HFF-Myc (cell line): ENCODE measurements around the gene KCNQ1.

ENCODE experiments used
- DNase-seq: peaks from one replicate; pipeline ENCODE4 v3.0.0-alpha.2; 2011; ENCODE audit warnings: low read depth; ENCODE audit errors: extremely low read depth
- H3K4me3 ChIP-seq: replicated peaks from 2 replicates; pipeline ENCODE4 v1.5.1; 2011; ENCODE audit warnings: low read depth, mild to moderate bottlenecking, control low read depth, low read length
- CTCF ChIP-seq: IDR thresholded peaks from 2 replicates; pipeline ENCODE4 v1.5.1; 2012; ENCODE audit warnings: mild to moderate bottlenecking, low read depth, low read length, control low read depth; ENCODE audit errors: missing control alignments

KCNQ1 gene

GRCh38 chr11:2725368-2726300 lies 280.8 kb downstream of the KCNQ1 start:
- H3K4me3 ChIP-seq = no peak overlapping the region
- TF ChIP-seq CTCF = no peak
- no peak for DNase-seq

DNA sequence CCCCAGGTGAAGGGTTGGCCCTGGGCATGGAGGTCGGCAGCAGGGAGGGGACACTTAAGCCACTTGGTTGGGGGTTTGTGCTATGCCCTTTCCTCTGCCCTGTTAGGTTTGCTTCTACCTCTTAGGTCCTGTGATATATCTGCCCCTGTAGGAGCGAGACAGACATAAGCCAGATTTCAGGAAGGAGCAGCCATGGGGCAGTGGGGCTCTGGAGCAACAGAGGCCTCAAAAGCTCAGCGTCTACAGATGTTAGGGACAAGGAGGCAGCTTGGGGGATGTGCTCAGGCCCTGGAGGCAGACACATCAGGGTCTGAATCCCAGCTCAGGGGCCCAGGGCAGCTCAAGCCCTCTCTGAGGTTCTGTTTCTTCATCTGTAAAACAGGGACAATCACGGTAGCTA lies 282.2 kb downstream of the KCNQ1 start:
- no peak for TF ChIP-seq CTCF
- no peak overlapping the region for H3K4me3 ChIP-seq
- no peak for DNase-seq

GRCh38 chr11:2728128-2728662 lies 283.4 kb downstream of the KCNQ1 start:
- DNase-seq = no peak
- TF ChIP-seq CTCF = no peak
- H3K4me3 ChIP-seq = no peak overlapping the region

- DNase-seq = no peak
- TF ChIP-seq CTCF = no peak
- H3K4me3 ChIP-seq = no peak overlapping the region
Observed at GRCh38 chr11:2728663-2729332, 284.0 kb downstream of the KCNQ1 start.

DNA sequence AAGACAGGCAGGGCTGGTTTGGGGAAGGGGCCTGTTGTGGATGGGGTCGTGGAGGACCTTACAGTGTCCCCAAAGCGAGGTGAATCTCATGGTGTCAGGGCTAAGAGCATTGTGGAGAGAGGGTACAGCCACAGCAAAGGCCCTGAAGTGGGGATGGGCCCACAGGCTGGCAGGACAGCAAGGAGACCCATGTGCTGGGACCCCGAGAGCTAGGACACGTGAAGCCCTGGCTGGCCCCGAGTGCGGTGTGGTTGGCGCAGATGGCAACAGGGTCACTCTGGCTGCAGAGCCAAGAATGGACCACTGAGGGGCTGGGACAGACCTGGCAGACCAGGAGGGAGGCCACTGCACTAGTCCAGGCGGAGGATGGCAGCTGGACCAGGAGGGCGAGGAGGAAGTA lies 285.0 kb downstream of the KCNQ1 start:
- no peak for DNase-seq
- H3K4me3 ChIP-seq = no peak overlapping the region
- TF ChIP-seq CTCF = no peak

- no peak overlapping the region for H3K4me3 ChIP-seq
- no peak for DNase-seq
- TF ChIP-seq CTCF = no peak
Observed at GRCh38 chr11:2730272-2731129, 285.7 kb downstream of the KCNQ1 start.
